Epithelial cell of prostate (primary cell): ENCODE results near the gene TRAPPC14.

Experiments
- DNase-seq: peaks from one replicate; pipeline ENCODE4 v3.0.0-alpha.2; 2011; ENCODE audit warnings: low read depth, low spot score
- H3K27ac ChIP-seq: fragments of 450-650 bp; 2 replicates; pipeline ENCODE4 v1.5.1; 2017; ENCODE audit warnings: mild to moderate bottlenecking

The TRAPPC14 gene

DNA sequence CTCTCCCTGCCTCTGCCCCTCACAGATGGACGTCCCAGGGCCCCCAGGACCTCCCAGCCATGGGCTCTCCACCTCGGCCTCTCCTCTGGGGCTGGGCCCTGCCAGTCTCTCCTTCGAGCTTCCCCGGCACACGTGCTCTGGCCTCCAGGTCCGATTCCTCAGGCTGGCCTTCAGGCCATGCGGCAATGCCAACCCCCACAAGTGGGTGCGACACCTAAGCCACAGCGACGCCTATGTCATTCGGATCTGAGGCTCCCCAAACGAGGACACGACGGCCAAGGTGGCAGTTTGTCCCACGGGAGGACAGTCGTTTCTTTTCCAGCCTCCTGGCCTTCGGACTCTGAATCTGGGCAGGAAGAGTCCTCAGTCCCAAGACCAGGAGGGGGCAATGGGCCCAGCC, 51.9 kb downstream of the TRAPPC14 start:
- no peak for DNase-seq
- H3K27ac ChIP-seq, result no peak overlapping the region

DNA sequence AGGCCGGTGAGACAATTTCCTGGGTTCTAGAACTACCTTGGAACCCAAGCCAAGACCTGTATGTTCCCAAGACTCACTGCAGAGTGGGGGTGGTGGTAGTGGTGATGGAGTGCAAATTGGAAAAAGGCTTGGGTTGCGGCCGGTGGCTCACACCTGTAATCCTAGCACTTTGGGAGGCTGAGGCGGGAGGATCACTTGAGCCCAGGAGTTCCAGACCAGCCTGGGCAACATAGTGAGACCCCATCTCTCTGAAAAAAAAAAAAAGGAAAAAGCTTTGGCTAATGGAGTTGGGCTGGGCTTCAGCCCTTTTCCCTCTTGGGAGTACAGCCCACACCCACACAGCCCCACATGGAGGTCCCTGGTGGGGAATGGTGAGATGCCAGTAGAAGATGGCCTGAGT, 53.0 kb downstream of the TRAPPC14 start:
- no peak for DNase-seq
- no peak overlapping the region for H3K27ac ChIP-seq
